Mucosa of gallbladder (tissue), 1 donor: Measurements from ENCODE around the gene GDPD5. TPM values are rescaled to one million over a fixed set of nuclear protein-coding genes. Genes with fewer than 3 reads are reported as not detected.

Source experiments
- DNase-seq: peaks from one replicate; pipeline ENCODE4 v3.0.0-alpha.2; 2020; ENCODE audit warnings: low spot score
- total RNA-seq: library from RNA; stranded (reverse); gene quantifications from one replicate; pipeline ENCODE4 v1.2.1, GENCODE V29; 2021
- donor health status: DM: no; HTN: no; CAD: no.

The GDPD5 gene
- total RNA-seq = 16.7 TPM

GRCh38 chr11:75525433-75526191, at the start of gene GDPD5:
Gene GDPD5 (minus strand): TSS chr11:75525941. CDS start chr11:75477735, 48,206 bp downstream.
- DNase-seq = peak; percentile 67

DNA sequence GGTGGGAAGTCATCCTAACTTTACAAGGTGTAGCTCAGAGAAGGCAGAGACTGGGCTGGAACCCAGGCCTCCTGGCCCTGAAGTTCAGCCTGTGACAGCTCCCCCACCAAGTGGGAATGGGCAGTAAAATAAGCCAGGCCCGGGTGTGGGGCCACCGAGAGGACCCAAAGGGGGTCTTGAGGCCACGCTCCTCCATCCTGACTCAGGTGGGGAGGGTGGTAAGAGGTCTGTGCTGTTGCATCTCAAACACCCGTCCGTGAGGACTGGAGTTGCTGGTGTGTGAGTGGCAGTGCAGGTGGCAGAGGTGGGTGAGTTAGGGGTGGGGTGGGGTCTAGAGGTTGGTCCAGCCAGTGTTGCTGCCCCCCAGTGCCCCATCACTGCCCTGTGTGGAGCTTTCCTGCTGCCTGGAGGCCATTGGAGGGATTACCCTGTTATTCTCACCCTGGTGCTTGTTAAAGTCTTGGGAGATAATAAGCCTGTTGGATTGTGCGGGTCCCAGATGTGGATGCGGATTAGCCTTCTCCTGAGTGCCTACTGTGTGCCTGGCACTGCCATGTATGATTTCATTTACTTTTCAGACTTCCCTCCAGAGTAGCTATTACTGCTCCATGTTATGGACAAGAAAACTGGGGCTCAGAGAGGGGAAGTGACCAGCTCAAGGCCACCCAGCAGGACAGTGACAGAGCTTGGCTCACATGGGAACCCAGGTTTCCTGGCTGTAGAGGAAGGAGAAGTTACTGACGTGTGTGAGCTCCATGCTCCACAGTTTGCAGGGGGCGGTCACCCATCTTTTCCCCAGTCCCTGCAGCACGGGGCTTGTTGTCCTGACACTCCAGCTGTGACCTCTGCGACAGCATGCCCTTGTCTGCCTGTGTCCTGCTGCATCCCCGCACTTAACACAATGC, 49.2 kb upstream of the GDPD5 start:
- no peak for DNase-seq

DNA sequence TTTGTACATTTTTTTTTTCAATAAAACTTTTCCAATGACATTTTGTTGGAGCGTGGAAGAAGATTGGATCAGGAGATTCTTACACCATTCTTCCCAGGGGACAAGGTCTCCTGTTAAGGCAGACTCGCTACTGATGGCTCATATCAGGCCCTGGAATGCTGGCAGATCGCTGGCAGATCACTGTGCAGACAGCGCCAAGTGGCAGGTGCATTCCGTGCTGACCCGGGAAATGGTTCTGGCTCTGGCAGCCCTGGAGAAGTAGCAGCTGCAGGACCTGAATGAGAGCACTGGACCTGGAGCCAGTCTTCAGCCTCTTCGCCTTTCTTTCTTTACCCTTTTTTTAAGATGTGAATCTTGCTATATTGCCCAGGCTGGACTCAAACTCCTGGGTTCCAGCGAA, 47.0 kb upstream of the GDPD5 start:
- no peak for DNase-seq

DNA sequence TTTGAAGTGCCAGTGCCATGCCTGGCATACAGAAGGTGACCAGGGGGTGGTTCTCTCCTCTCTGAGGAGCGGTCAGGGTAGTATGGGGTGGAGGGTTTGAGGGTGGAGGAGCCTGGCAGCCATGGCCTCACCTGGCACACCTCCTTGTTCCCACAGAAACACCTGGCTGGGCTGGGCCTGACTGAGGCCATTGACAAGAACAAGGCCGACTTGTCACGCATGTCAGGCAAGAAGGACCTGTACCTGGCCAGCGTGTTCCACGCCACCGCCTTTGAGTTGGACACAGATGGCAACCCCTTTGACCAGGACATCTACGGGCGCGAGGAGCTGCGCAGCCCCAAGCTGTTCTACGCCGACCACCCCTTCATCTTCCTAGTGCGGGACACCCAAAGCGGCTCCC, 45.9 kb upstream of the GDPD5 start:
- no peak for DNase-seq

DNA sequence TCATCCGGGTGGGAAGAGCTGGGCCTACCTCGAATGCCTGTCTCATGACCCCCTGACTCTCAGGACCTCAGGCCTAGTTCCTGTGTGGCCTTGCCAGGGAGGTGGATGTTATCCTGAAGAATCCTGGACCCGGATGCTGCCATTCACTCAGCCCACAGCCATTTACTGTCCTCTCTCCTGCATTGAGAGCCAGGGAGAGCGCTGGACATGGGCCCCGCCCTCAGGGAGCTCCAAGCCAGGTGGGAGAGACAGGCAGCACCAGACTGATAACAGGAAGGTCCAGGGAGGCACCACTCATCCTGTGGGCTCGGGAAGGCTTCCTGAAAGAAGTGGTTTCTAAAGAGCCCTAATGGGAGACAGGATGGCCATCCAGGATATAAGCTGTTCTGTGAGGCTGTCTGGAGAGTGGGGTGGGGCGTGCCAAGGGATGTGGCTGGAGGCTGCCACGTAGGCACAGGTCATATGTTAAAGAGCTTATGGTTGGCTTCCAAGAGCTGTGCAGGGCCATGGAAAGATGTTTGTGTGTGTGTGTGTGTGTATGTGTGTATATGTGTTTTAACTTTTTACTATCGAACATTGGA, 44.9 kb upstream of the GDPD5 start:
- no peak for DNase-seq

- DNase-seq = no peak
Measured at GRCh38 chr11:75568616-75569219, 43.0 kb upstream of the GDPD5 start.

GRCh38 chr11:75567971-75568370, 42.2 kb upstream of the GDPD5 start:
- no peak for DNase-seq

GRCh38 chr11:75566763-75567279, 41.1 kb upstream of the GDPD5 start:
- no peak for DNase-seq

GRCh38 chr11:75565916-75566762, 40.4 kb upstream of the GDPD5 start:
- DNase-seq = no peak

DNA sequence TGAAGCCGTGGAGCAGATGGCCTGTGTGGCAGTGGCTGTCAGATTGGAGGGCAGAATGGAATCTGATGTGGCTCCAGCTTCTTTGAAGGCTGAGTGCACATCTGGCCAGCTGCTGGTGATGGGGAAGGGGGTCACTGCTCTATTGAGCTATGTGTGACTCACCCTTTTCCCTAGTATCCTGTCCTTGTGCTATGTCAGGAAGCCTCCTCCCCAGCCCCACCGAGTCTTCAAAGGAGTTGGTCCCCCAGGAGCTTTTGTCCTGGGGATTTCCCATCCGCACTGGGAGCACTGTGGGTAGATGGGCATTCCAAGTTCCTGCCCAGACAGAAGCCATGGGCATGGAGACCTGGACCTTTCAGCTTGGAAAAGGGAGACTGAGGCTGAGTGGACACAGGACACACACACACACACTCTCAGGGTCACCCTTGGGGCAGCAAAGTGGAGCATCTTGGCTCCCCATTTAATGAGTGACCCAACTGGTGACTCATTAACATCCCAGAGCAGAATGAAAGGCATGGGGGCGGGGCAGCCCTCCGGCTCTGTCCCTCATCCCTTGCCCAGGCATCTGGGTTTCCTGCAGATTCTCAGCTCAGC, 39.6 kb upstream of the GDPD5 start:
- peak; percentile 76 for DNase-seq

DNA sequence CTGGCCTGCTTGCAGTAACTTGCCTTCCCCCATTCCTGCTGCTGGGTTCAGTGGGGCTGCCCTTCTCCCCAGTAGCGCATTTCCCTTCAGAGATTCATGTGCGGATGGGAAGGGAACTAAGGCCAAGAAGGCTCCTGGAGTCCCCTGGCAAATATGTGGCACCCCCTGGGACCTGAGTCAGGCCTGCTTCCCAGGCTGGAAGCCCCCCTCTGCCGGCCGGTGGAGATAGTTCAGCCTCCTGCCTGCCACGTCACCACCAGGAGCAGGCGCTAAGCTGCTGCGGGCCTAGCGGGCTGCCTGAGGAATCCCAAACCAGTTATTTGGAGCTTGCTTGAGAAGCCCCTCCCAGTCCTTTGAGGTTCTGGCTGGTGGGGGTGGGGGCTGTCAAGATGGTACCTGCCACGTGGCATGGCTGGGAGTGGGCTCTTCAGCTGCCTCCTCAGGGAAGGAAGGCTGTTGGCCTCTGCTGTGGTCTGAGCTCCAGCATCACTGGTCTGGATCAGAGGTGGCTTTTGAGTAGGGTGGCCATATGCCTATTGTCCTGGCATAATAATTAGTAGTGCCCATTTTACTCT, 38.3 kb upstream of the GDPD5 start:
- DNase-seq = peak; percentile 61

DNA sequence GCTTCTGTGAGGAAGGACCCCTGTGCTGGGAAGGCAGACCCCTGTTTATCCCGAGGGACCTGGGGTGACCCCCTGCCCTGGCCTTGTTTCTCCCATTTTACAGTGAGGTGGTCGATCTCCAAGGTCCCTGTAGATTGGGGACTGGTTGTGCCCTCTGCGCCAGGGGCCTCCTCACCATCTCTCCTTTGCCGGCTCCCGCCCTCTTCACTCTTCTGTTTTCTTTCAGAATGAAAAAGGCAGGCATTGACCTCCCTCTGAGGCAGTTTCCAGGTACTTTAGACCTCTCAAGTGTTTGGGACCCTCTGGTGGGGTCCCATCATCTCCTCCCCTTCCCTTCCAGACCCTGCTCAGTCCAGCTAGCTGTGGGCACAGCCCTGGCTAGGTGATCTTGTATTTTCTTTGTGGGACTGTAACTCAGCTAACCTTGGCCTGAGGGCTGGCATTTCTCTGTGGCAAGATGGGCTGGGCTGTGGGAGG, 37.8 kb upstream of the GDPD5 start:
- no peak for DNase-seq

DNA sequence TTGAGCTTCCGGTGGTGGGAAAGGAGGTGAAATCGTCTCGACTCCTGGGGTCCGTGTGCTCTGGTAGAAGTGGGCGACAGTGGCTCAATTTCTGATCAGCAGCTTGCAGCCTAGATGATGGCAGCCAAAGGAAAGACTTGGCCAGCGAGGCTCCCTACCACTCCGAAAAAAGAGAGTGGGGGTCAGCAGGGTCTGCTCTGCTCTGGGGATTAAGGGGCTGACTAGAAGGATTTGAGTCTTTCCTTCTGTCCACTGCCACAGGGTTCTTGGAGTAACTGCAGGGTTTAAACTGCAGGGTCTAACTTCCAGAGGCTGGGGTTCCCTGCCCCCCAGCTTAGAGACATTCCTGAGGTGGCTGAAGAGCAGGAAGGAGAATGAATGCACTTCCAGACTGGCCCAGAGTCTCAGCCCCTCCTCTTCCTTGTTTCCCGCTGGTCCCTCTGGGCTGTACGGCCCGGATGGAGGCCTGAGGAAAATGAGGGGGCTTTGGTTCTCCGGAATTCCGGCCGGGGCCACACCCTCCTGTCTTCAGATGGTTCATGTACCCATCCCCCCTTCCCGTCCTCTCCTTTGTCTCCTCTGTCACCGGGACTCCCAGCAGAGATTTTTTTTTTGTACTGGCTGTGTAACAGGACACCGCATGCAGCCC, 37.2 kb upstream of the GDPD5 start:
- DNase-seq = no peak

- DNase-seq = peak; percentile 84
Measured at GRCh38 chr11:75562048-75562835, 36.5 kb upstream of the GDPD5 start, which contains the start of gene SERPINH1. Gene SERPINH1 (plus strand): TSS chr11:75562253. CDS start chr11:75566350, 4,097 bp downstream.

DNA sequence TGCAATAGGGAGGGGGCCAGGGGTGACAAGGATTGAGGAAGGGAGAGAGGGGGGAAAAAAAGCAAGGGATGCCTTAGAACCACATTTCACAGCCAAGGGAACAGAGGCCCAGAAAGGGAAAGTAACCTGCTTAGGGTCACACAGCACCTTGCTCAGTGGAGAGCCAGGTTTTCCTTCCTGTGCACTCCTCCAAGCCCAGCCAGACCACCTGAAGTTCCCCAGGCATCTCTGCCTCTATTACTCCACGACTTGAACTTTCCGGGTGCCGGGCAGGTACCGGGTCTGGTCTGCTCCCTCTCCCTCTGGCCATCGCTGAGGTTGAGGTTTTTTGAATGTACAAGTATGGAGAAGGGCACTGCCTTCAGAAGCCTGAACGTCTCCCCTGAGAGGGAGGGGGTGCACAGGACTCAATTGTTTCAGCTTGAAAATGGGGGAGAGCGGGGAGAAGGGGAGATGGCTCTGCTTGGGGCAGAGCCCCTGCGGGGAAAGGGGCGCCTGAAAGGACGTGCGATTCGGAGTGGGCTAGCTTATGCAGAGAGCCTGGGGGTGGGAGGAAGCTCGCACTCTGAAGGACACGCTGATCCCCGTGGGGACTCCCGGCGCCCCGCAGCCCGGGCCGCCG, 35.8 kb upstream of the GDPD5 start:
- DNase-seq = no peak

DNA sequence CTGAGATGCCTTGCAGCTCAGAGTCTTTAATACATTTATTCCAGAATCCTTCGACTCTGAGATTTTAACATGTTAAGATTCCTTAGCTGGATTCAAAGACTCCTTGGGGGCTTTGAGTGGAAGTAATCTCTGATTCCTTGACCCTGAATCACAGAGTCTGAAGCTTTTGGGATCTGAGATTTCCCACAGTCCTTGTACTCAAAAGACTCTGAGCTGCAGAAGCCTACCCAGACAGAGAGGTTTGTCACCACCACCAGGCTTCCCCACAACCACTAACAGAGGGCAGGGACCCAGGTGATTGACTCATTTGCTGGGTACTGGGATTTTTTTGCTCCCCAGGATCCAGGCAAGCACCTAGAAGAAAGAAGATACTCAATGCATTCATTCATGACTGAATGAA, 34.9 kb upstream of the GDPD5 start:
- DNase-seq = no peak

DNA sequence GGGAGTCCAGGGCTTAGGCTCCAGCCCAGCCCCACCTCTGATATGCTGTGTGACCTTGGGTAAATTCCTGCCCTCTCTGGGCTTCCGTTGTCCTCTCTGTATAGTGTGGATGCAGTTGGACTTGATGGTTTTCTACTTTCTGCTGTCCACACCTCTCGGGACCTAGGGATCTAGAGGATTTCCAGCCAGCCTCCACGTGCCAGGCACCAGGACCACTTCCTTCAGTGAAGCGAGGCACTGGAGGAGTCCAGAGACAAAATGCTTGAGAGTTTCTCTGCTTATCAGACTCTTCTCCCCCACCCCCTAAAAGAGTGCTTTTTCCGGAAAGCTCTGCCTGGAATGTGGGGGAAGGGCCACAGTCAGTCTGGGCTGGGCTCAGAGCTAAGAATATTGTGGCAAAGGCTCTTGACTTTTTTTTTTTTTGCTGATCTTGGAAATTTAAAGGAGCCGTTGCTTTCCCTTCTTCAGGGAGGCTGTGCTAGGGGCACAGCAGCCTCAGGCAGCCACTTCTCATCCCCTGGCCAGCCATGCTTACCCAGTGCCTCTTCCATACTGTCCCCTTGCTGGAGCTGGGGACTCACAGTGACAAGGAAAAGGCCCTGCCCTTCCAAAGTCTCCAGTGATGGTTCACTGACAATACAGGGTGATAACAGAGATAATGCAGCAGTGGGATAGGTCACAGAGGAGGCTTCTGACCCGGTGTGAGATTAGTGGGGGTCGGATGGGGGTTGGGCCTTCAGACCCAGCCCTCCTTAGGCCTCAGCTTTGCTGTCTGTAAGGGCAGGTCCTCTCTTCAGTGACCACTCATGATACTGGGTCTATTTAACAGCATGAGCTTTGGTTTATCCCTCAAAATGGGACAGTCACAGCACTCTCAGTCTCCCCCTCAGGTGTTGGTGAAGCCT, 33.5 kb upstream of the GDPD5 start:
- no peak for DNase-seq
